Measurements from ENCODE around the gene TLE5. TPM values are rescaled to one million over a fixed set of nuclear protein-coding genes. Genes with fewer than 3 reads are reported as not detected.

The TLE5 gene
- total and polyA plus RNA-seq, 9 of the 15 experiments (the other 6 are each of a cell fraction or from before 2014, with no cell fraction given): 2.0 to 347 (median 235) TPM

DNA sequence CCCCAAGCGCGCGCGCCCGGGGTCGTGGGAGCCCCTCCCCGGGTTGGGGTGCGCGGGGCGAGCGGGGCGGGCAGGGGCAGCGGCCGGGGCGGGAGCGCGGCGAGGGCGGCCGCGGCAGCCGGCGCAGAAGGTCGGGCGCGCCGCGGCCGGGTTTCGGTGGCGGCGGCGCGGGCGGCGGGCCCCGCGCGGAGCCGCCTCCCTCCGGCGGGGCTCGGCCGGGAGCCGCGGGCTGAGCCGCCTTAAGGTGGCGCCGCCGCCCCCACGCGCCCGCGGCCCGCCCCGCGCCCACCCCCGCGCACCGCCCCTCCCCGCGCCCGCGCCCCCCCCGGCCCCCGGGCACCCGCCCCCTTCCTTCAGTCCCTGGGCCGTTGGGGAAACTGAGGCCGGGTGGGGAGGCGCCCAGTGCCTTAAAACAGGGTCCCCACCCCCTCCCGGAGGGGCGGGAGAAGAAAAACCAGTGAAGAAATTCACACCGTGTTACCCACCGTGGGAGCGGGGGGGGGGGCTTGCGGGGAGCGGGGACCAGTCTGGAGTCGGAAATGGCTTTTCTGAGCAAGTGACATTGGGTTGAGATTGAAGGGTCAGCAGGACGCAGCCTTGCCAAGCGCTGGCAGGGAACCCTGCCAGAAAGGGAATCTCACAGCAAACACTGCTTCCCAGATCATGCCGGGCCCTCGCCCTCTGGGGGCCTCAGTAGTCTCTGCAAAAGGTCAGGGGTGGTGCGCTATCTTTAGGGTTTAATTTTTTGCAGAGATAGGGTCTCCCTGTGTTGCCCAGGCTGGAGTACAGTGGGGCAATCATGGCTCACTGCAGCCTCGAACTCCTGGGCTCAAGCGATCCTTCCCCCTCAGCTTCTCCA is 33.0 kb downstream of the TLE5 start, which contains the start of gene TLE2 (continued):
- TF ChIP-seq, protein P1, sequence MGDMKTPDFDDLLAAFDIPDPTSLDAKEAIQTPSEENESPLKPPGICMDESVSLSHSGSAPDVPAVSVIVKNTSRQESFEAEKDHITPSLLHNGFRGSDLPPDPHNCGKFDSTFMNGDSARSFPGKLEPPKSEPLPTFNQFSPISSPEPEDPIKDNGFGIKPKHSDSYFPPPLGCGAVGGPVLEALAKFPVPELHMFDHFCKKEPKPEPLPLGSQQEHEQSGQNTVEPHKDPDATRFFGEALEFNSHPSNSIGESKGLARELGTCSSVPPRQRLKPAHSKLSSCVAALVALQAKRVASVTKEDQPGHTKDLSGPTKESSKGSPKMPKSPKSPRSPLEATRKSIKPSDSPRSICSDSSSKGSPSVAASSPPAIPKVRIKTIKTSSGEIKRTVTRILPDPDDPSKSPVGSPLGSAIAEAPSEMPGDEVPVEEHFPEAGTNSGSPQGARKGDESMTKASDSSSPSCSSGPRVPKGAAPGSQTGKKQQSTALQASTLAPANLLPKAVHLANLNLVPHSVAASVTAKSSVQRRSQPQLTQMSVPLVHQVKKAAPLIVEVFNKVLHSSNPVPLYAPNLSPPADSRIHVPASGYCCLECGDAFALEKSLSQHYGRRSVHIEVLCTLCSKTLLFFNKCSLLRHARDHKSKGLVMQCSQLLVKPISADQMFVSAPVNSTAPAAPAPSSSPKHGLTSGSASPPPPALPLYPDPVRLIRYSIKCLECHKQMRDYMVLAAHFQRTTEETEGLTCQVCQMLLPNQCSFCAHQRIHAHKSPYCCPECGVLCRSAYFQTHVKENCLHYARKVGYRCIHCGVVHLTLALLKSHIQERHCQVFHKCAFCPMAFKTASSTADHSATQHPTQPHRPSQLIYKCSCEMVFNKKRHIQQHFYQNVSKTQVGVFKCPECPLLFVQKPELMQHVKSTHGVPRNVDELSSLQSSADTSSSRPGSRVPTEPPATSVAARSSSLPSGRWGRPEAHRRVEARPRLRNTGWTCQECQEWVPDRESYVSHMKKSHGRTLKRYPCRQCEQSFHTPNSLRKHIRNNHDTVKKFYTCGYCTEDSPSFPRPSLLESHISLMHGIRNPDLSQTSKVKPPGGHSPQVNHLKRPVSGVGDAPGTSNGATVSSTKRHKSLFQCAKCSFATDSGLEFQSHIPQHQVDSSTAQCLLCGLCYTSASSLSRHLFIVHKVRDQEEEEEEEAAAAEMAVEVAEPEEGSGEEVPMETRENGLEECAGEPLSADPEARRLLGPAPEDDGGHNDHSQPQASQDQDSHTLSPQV (IDR thresholded peaks at IDR 0.05): no peak
- TF ChIP-seq KAT8 (IDR thresholded peaks at IDR 0.05; ENCODE audit: low read depth): no peak
- TF ChIP-seq, protein P2, sequence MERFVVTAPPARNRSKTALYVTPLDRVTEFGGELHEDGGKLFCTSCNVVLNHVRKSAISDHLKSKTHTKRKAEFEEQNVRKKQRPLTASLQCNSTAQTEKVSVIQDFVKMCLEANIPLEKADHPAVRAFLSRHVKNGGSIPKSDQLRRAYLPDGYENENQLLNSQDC (CRISPR knock-in tag; IDR thresholded peaks at IDR 0.05): no peak
- no peak for TF ChIP-seq NONO (IDR thresholded peaks at IDR 0.05; ENCODE audit: low read depth in 2 of 2, low read length in 1 of 2)
- no peak for TF ChIP-seq SREBF1 (IDR thresholded peaks at IDR 0.05; ENCODE audit: borderline replicate concordance, low read depth, low read length)
- TF ChIP-seq HIVEP1 (CRISPR knock-in tag; IDR thresholded peaks at IDR 0.05): no peak
- TF ChIP-seq, protein P3, sequence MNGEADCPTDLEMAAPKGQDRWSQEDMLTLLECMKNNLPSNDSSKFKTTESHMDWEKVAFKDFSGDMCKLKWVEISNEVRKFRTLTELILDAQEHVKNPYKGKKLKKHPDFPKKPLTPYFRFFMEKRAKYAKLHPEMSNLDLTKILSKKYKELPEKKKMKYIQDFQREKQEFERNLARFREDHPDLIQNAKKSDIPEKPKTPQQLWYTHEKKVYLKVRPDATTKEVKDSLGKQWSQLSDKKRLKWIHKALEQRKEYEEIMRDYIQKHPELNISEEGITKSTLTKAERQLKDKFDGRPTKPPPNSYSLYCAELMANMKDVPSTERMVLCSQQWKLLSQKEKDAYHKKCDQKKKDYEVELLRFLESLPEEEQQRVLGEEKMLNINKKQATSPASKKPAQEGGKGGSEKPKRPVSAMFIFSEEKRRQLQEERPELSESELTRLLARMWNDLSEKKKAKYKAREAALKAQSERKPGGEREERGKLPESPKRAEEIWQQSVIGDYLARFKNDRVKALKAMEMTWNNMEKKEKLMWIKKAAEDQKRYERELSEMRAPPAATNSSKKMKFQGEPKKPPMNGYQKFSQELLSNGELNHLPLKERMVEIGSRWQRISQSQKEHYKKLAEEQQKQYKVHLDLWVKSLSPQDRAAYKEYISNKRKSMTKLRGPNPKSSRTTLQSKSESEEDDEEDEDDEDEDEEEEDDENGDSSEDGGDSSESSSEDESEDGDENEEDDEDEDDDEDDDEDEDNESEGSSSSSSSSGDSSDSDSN (IDR thresholded peaks at IDR 0.05; ENCODE audit: borderline replicate concordance in 1 of 2, low read depth in 2 of 2, low read length in 2 of 2): 0 out of 4 replicates have a peak, but pooled peaks of 1 of the 2 experiments have one; percentile 32
- no peak for TF ChIP-seq ZNF668 (CRISPR knock-in tag; IDR thresholded peaks at IDR 0.05)
- TF ChIP-seq, protein P4, sequence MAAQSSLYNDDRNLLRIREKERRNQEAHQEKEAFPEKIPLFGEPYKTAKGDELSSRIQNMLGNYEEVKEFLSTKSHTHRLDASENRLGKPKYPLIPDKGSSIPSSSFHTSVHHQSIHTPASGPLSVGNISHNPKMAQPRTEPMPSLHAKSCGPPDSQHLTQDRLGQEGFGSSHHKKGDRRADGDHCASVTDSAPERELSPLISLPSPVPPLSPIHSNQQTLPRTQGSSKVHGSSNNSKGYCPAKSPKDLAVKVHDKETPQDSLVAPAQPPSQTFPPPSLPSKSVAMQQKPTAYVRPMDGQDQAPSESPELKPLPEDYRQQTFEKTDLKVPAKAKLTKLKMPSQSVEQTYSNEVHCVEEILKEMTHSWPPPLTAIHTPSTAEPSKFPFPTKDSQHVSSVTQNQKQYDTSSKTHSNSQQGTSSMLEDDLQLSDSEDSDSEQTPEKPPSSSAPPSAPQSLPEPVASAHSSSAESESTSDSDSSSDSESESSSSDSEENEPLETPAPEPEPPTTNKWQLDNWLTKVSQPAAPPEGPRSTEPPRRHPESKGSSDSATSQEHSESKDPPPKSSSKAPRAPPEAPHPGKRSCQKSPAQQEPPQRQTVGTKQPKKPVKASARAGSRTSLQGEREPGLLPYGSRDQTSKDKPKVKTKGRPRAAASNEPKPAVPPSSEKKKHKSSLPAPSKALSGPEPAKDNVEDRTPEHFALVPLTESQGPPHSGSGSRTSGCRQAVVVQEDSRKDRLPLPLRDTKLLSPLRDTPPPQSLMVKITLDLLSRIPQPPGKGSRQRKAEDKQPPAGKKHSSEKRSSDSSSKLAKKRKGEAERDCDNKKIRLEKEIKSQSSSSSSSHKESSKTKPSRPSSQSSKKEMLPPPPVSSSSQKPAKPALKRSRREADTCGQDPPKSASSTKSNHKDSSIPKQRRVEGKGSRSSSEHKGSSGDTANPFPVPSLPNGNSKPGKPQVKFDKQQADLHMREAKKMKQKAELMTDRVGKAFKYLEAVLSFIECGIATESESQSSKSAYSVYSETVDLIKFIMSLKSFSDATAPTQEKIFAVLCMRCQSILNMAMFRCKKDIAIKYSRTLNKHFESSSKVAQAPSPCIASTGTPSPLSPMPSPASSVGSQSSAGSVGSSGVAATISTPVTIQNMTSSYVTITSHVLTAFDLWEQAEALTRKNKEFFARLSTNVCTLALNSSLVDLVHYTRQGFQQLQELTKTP (IDR thresholded peaks at IDR 0.05; ENCODE audit: low read depth in 1 of 2, partially characterized antibody in 2 of 2): no peak
- TF ChIP-seq, protein P5, sequence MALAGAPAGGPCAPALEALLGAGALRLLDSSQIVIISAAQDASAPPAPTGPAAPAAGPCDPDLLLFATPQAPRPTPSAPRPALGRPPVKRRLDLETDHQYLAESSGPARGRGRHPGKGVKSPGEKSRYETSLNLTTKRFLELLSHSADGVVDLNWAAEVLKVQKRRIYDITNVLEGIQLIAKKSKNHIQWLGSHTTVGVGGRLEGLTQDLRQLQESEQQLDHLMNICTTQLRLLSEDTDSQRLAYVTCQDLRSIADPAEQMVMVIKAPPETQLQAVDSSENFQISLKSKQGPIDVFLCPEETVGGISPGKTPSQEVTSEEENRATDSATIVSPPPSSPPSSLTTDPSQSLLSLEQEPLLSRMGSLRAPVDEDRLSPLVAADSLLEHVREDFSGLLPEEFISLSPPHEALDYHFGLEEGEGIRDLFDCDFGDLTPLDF (CRISPR knock-in tag; IDR thresholded peaks at IDR 0.05): no peak

All from K562 (cell line).